Measurements from ENCODE around the gene MCF2L2. TPM values are rescaled to one million over a fixed set of nuclear protein-coding genes. Genes with fewer than 3 reads are reported as not detected.

Gene MCF2L2
- total and polyA plus RNA-seq, 2 donors from 2014 or later: 0.32 to 1.7 TPM

DNA sequence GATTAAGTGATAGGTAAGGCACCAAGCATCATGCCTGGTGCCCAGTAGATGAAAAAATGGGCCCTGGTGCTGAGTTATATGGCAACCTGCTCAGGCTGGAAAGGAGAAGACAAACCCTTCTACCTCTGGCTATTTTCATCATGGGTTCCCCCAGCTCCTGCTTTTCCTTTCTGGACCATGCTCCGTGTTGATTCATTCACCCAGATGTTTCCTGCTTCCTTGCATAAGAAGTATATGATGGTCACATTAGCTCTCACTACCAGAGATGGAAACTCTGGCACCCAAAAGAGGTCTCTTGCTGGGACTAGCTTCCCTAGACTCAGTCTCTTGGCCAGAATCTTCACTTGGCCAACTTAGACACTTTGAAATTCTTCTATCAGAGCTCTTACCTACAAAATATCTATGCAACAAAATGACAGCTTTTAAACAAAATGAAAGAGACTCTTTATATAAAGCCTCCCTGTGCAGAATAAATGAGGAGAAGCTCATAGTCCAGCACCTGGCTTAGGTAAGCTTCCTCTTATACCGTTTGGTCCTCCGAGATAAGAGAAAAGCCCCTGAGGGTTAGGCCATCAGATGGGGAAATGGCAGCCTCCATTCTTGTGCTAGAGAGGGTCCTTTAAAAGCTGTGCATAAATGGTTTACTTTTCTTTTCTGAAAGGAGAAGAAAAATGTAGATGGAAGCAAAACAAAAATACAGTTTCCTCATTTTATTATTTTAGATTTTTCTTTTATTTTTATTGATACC, 46.8 kb upstream of the MCF2L2 start:
- FAIRE-seq (no peak), DNase-seq (no peak)
- H3K9me3 ChIP-seq (ENCODE audit: control insufficient read depth in 2 of 3, insufficient read depth in 1 of 3, low read length in 3 of 3): no peaks in the 10 kb centered on the region
- no peaks in the 10 kb centered on the region for H3K4me1 ChIP-seq (ENCODE audit: control insufficient read depth in 2 of 3, insufficient read depth in 2 of 3, low read depth in 1 of 3, low read length in 3 of 3)
- intact Hi-C loops (cut with DNase I): no loop called here
- H3K27me3 ChIP-seq (ENCODE audit: control insufficient read depth, insufficient read depth, low read length): no peaks in the 10 kb centered on the region
- no peak overlapping the region for H3K4me3 ChIP-seq (ENCODE audit: low read length in 3 of 3)
- H3K36me3 ChIP-seq (ENCODE audit: control insufficient read depth in 2 of 3, insufficient read depth in 3 of 3, low read length in 3 of 3): no peaks in the 10 kb centered on the region
- TF ChIP-seq, protein P1, sequence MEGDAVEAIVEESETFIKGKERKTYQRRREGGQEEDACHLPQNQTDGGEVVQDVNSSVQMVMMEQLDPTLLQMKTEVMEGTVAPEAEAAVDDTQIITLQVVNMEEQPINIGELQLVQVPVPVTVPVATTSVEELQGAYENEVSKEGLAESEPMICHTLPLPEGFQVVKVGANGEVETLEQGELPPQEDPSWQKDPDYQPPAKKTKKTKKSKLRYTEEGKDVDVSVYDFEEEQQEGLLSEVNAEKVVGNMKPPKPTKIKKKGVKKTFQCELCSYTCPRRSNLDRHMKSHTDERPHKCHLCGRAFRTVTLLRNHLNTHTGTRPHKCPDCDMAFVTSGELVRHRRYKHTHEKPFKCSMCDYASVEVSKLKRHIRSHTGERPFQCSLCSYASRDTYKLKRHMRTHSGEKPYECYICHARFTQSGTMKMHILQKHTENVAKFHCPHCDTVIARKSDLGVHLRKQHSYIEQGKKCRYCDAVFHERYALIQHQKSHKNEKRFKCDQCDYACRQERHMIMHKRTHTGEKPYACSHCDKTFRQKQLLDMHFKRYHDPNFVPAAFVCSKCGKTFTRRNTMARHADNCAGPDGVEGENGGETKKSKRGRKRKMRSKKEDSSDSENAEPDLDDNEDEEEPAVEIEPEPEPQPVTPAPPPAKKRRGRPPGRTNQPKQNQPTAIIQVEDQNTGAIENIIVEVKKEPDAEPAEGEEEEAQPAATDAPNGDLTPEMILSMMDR (IDR thresholded peaks at IDR 0.05; ENCODE audit: borderline replicate concordance, extremely low read depth, insufficient read depth): no peak
- no peak overlapping the region for H3K27ac ChIP-seq (ENCODE audit: low read depth in 2 of 2, low read length in 2 of 2)
- H3K9ac ChIP-seq (ENCODE audit: low read length in 3 of 3): no peak overlapping the region

DNA sequence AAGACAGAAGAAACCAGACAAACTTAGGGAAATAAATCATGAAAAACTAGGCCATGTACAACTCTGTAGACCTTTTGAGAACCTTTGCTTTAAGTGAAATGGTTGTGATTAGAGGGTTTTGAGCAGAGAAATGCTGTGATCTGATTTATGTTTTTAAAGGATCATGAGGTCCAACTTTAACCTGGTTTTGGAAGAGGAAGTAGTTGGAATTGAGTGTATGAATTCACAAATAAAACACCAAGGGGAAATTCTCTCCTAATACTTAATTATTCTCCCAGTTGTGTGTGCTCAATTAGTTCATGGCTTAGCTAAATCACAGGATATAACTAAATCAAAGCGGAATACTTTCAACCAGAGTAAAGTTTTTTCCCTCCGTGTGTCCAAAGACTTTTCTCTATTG, 45.5 kb upstream of the MCF2L2 start:
- no peak for DNase-seq
- intact Hi-C loops (cut with DNase I): no loop called here
- H3K9me3 ChIP-seq (ENCODE audit: control insufficient read depth in 2 of 3, insufficient read depth in 1 of 3, low read length in 3 of 3): no peaks in the 10 kb centered on the region
- no peaks in the 10 kb centered on the region for H3K27me3 ChIP-seq (ENCODE audit: control insufficient read depth, insufficient read depth, low read length)
- H3K9ac ChIP-seq (ENCODE audit: low read length in 3 of 3): no peak overlapping the region
- no peaks in the 10 kb centered on the region for H3K36me3 ChIP-seq (ENCODE audit: control insufficient read depth in 2 of 3, insufficient read depth in 3 of 3, low read length in 3 of 3)
- no peak overlapping the region for H3K4me3 ChIP-seq (ENCODE audit: low read length in 3 of 3)
- no peak for FAIRE-seq
- TF ChIP-seq, protein P1 (IDR thresholded peaks at IDR 0.05; ENCODE audit: borderline replicate concordance, extremely low read depth, insufficient read depth): no peak
- H3K27ac ChIP-seq (ENCODE audit: low read depth in 2 of 2, low read length in 2 of 2): no peak overlapping the region
- H3K4me1 ChIP-seq (ENCODE audit: control insufficient read depth in 2 of 3, insufficient read depth in 2 of 3, low read depth in 1 of 3, low read length in 3 of 3): no peaks in the 10 kb centered on the region

DNA sequence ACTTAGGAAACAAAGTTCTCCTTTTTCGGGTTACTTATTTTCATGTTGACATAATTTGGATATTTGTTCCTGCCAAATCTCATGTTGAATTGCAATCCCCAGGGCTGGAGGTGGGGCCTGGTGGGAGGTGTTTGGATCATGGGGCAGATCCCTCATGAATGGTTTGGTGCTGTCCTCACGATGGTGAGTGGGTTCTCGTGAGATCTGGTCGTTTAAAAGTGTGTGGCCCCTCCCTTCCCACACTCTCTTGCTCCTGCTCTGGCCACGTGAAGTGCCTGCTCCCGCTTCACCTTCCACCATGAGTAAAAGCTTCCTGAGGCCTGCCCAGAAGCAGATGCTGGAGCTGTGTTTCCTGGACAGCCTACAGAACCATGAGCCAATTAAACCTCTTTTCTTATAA, 43.7 kb upstream of the MCF2L2 start:
- Histone ChIP-seq H3K27me3 (ENCODE audit: control insufficient read depth, insufficient read depth, low read length) (no peaks in the 10 kb centered on the region), H3K9me3 (ENCODE audit: control insufficient read depth in 2 of 3, insufficient read depth in 1 of 3, low read length in 3 of 3) (no peaks in the 10 kb centered on the region), H3K4me3 (ENCODE audit: low read length in 3 of 3) (no peak overlapping the region), H3K27ac (ENCODE audit: low read depth in 2 of 2, low read length in 2 of 2) (no peak overlapping the region), H3K9ac (ENCODE audit: low read length in 3 of 3) (no peak overlapping the region), H3K4me1 (ENCODE audit: control insufficient read depth in 2 of 3, insufficient read depth in 2 of 3, low read depth in 1 of 3, low read length in 3 of 3) (no peaks in the 10 kb centered on the region), H3K36me3 (ENCODE audit: control insufficient read depth in 2 of 3, insufficient read depth in 3 of 3, low read length in 3 of 3) (no peaks in the 10 kb centered on the region)
- DNase-seq (no peak), FAIRE-seq (no peak)
- intact Hi-C loops (cut with DNase I): no loop called here
- TF ChIP-seq, protein P1 (IDR thresholded peaks at IDR 0.05; ENCODE audit: borderline replicate concordance, extremely low read depth, insufficient read depth): no peak

All from kidney (tissue), 14 donors.